Activated naive CD4-positive, alpha-beta T cell treated with anti-CD3 and anti-CD28 coated beads, Interleukin-2, amount 50 U/mL, for 24 hours (primary cell): ENCODE measurements around the gene TJP2.

Experiments used
- H3K27ac Mint-ChIP-seq: one replicate; pipeline ENCODE4 v1.8.0; 2021; ENCODE audit warnings: mild to moderate bottlenecking, mixed read lengths
- H3K27me3 Mint-ChIP-seq: one replicate; pipeline ENCODE4 v1.8.0; 2021; ENCODE audit warnings: mixed read lengths
- H3K36me3 Mint-ChIP-seq: one replicate; pipeline ENCODE4 v1.8.0; 2021; ENCODE audit warnings: mixed read lengths
- H3K4me1 Mint-ChIP-seq: one replicate; pipeline ENCODE4 v1.8.0; 2021; ENCODE audit warnings: mixed read lengths
- H3K4me3 Mint-ChIP-seq: one replicate; pipeline ENCODE4 v1.8.0; 2021; ENCODE audit warnings: mild to moderate bottlenecking, mixed read lengths
- H3K9me3 Mint-ChIP-seq: one replicate; pipeline ENCODE4 v1.8.0; 2021; ENCODE audit warnings: mixed read lengths

Gene TJP2

DNA sequence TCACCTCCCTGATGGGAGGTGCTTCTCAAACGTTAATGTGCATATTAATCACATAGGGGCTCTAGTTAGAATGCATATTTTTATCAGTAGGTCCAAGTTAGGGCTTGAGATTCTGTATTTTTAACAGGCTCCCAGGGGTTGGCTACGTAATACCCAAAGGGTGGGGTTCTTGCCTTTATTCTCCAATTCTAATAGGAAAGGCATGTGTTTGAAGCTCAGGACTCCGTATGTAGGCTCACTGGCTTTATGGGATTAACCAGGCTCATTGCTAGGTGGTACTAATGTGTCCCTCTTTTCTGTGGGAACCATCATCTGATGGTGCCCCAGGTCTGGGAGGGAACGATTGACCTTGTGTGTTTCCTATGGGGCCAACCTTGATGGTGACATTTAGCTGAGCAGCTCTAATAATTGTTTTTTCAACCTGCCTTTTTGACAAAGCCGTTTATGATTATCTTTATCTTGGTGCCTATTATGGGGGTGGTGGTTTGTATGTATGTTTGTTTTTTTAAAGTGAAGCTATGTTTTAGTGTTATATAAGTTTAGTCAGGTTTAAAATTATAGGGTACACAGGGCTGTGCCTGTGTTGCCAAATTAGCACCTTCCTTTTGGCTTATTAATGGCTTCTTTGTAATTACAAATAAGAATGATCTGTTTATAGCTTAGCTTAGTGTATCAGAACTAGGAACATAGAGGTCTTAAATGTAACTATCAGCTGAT lies 20.8 kb downstream of the TJP2 start:
- no peak overlapping the region for H3K27ac Mint-ChIP-seq
- no peaks in the 10 kb centered on the region for H3K27me3 Mint-ChIP-seq
- peaks cover 19% of the 10 kb centered on the region for H3K4me1 Mint-ChIP-seq
- H3K36me3 Mint-ChIP-seq = no peaks in the 10 kb centered on the region
- no peaks in the 10 kb centered on the region for H3K9me3 Mint-ChIP-seq
- no peak overlapping the region for H3K4me3 Mint-ChIP-seq

DNA sequence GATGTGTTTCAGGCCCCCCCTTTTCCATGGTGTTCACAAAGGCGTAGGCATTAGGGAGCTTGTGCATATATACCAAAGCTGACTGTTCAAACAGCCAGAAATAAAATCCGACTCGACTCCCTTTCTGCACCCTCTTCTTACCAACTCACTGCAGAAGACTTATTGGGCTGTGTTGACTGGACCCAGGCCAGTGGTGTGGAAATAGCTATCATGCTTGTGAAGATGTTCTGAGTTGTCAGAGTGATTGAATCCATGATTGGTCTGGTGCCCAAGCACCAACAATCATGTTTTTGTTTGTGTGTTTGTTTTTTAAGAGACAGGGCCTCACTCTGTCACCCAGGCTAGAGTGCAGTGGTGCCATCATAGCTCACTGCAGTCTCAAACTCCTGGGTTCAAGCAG lies 21.6 kb downstream of the TJP2 start:
- H3K36me3 Mint-ChIP-seq = no peaks in the 10 kb centered on the region
- H3K4me3 Mint-ChIP-seq = no peak overlapping the region
- H3K4me1 Mint-ChIP-seq = peaks cover 22% of the 10 kb centered on the region
- no peaks in the 10 kb centered on the region for H3K9me3 Mint-ChIP-seq
- no peaks in the 10 kb centered on the region for H3K27me3 Mint-ChIP-seq
- H3K27ac Mint-ChIP-seq = no peak overlapping the region

DNA sequence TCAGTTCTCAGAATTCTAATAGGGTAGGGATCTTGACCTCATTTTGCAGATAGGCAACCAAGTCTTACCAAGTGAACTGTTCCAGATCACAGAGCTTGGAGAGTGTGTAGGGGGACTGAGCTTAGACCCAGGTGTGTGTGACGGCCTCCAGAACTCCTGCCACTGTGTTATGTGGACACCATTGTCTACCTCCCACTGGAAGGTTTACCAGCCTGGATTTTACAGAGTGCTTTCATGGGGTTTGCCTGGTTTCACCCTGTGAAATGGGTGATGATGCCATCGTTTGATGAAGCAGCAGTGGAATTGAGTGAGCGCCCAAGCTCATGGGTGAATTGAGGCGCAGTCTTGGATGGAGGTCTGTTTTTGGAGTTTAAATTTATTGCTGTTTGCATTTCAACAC lies 23.6 kb downstream of the TJP2 start:
- Mint-ChIP-seq H3K4me3 (no peak overlapping the region), H3K27ac (no peak overlapping the region), H3K4me1 (peaks cover 10% of the 10 kb centered on the region), H3K36me3 (no peaks in the 10 kb centered on the region), H3K9me3 (no peaks in the 10 kb centered on the region), H3K27me3 (no peaks in the 10 kb centered on the region)

DNA sequence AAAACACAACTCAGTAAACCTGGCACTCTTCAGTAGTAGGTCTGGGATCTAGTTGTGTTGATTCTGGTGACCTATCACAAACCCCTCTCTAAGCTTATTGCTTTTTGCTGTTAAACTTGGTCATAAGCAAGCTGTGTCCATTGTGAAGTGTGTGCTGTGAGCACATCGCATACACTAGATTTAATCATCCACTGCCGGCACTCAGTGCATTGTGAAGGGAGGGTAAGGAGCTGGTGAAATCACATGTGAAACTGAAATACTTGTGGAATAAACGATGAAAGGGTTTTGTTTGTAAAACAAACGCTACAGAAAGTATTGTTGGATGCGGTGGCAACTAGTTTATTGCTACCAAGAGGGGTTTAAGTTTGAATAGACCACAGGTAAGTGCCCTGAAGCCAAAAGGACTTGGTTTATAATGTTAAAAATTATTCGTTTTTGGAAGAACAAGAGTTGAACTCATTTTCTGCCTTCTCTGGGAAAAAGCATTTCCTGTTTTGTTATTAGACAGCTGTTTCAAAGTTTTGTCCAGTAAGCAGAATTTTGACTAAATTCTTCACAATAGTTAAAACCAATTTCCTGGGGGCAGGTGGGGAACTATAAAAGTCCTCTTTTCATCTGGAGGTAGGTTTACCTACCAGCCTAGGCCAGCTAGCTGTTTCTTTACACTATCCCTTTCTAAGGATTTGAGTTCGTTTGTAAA lies 24.6 kb downstream of the TJP2 start:
- no peaks in the 10 kb centered on the region for H3K36me3 Mint-ChIP-seq

DNA sequence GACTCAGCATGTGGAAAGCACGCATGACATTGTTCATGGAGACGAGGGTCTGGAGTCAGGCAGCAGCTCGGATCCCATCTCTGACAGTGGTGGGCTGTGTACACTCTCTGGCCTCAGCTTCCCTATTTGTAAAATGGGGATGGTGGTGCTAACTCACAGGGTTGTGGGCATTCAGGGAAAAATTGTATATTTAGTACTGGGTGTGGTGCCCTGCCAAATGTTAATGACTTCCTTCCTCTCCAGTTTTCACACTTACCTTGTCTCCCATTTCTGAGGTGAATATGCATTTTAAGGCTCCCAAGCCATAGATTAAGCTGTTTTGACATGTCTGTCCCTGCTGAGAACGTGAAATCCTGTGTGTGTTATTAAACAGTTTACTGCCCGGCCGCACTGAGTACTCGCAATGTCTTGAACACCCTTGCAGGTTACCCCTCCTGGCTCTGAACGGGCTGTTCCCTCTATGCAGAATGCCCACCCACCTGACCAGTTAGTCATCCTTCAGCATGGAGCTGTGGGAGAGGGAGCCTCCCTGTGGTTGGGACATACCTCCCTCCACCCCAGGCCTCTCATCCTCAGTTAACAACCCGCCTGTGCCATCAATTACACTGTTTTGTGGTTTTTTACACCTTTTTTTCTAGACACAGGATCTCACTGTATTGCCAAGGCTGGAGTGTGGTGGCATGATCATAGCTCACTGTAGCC lies 25.8 kb downstream of the TJP2 start:
- H3K4me3 Mint-ChIP-seq = no peak overlapping the region
- no peak overlapping the region for H3K27ac Mint-ChIP-seq
- H3K4me1 Mint-ChIP-seq = peaks cover 8% of the 10 kb centered on the region
- H3K9me3 Mint-ChIP-seq = no peaks in the 10 kb centered on the region
- no peaks in the 10 kb centered on the region for H3K36me3 Mint-ChIP-seq
- H3K27me3 Mint-ChIP-seq = no peaks in the 10 kb centered on the region

More for the DNA sequence above, 24.6 kb downstream of the TJP2 start:
- Mint-ChIP-seq H3K9me3 (no peaks in the 10 kb centered on the region), H3K27ac (no peak overlapping the region), H3K27me3 (no peaks in the 10 kb centered on the region), H3K4me3 (no peak overlapping the region), H3K4me1 (peaks cover 8% of the 10 kb centered on the region)

DNA sequence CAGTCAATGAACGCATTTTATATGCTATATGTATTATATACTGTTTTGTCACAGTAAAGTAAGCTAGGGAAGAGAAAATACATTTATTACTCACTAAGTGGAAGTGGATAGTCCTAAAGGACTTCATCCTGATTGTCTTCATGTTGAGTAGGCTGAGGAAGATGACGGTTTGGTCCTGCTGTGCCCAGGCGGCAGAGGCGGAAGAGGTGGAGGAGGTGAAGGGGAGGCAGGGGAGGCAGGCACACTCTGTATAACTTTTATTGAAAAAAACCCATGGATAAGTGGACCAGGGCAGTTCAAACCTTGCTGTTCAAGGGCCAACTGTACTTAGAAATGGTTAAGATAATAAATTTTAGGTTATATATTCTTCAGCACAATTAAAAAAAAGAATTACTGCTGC lies 28.5 kb downstream of the TJP2 start:
- Mint-ChIP-seq H3K4me1 (peaks cover 8% of the 10 kb centered on the region), H3K4me3 (no peak overlapping the region), H3K36me3 (no peaks in the 10 kb centered on the region), H3K27me3 (no peaks in the 10 kb centered on the region), H3K27ac (no peak overlapping the region), H3K9me3 (no peaks in the 10 kb centered on the region)

DNA sequence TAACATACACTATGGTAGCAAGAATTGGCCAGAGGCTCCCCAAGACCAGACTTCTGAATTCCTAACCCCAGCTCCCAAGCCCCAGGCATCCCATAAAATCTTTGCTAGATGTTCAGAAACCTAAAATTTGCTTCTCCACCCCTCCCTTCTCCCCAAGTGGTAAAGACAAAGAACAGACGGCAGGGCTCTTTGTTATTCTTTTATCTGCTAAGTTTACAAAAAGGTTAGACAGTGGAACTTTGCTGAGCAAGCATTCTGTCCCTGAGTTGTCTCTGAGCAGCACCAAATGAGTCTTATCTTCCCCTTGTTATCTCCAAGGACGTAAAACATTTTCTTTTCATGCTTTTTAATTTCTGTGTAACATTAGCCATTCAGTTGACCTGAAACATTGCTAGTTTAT lies 30.2 kb downstream of the TJP2 start:
- no peak overlapping the region for H3K4me3 Mint-ChIP-seq
- no peaks in the 10 kb centered on the region for H3K27me3 Mint-ChIP-seq
- no peaks in the 10 kb centered on the region for H3K36me3 Mint-ChIP-seq
- peaks cover 8% of the 10 kb centered on the region for H3K4me1 Mint-ChIP-seq
- H3K9me3 Mint-ChIP-seq = no peaks in the 10 kb centered on the region
- no peak overlapping the region for H3K27ac Mint-ChIP-seq

DNA sequence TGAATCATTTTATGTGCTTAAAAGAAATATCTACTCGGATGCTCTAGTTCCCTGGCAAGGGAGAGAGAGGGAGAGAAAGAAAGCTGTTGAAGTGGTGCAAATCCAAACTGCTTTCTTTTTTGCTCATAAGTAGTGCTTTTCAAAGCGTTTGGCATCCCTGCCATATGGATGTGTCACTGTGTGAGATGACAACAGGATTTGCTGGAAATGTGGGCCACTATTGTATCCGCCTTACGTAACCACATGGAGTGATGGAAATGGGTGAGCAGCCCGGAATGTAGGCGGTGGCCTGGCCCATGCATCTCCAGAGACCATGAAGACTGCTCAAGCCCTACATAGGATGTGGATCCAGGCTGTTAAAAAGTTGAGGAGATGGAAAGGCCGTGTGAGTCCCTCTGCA lies 30.8 kb downstream of the TJP2 start:
- Mint-ChIP-seq H3K27me3 (no peaks in the 10 kb centered on the region), H3K36me3 (no peaks in the 10 kb centered on the region), H3K4me1 (peaks cover 4% of the 10 kb centered on the region), H3K27ac (no peak overlapping the region), H3K9me3 (no peaks in the 10 kb centered on the region), H3K4me3 (no peak overlapping the region)

DNA sequence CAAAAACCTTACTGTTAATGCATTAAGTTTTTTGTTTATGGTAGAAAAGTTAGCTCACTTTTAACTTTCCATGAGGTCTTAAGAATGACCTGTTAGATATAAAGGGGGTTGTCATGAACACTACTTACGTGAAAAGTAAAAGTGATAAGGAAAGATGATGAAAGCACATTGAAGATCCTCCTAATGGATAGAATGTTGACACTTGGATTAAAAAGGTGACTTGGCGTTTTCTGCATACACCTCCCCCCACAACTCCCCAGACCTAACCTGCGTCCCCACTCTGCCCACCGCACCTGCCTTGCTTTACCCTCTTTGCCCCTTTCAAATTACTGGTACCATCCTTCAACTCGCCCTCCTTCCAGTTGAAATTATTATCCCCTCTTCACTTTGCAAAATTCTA lies 32.0 kb downstream of the TJP2 start:
- Mint-ChIP-seq H3K27me3 (no peaks in the 10 kb centered on the region), H3K9me3 (no peaks in the 10 kb centered on the region), H3K4me1 (no peaks in the 10 kb centered on the region), H3K27ac (no peak overlapping the region), H3K36me3 (no peaks in the 10 kb centered on the region), H3K4me3 (no peak overlapping the region)

DNA sequence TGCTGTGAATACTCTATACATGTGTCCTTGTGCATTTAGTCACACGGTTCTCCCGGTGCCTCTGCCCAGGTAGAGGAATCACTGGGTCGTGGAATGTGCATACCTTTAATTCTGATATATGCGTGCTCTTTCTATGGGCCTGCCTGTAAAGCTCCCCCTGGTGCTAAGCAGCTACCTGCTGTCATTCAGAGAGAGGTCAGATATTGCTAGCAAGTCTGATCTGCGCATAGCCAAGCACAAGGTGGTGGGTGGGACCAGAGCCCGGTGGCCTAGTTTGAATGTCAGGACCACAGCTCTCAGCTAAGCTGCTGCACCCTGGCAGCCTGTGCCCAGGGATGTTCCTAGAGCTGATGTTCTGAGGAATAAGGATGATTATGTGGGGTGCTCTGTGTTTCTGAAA lies 33.4 kb downstream of the TJP2 start:
- Mint-ChIP-seq H3K9me3 (no peaks in the 10 kb centered on the region), H3K4me3 (no peak overlapping the region), H3K36me3 (no peaks in the 10 kb centered on the region), H3K4me1 (no peaks in the 10 kb centered on the region), H3K27me3 (no peaks in the 10 kb centered on the region), H3K27ac (no peak overlapping the region)

DNA sequence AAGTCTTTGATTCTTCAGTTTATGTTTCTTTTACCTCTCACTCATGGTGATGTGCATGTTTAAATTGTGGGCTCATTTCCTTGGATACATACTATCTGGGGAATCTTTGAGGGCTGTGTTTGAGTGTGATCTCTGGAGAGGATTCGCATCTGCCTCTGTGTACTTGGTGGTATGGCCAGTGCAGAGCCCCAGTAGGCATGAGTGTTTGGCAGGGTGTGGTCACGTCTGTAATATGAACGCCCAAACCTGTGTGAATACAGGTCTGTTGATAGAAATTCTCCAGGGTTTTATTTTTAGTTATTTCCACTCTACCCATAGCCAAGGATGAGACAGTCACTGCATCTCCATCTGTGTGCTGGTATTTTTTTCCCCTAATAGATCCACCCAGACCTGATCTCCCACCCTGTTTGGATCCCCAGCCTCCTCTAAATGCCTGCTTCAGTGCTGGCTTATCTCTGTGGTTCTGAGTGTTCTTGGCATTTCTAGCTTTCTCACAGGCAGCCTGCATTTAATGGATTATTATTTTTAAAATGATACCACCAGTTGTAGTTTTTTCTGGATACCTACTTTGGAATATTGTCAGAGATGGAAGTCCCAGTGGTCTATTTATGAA lies 37.5 kb downstream of the TJP2 start:
- H3K4me1 Mint-ChIP-seq = no peaks in the 10 kb centered on the region
- no peaks in the 10 kb centered on the region for H3K9me3 Mint-ChIP-seq
- H3K27ac Mint-ChIP-seq = no peak overlapping the region
- no peak overlapping the region for H3K4me3 Mint-ChIP-seq
- H3K36me3 Mint-ChIP-seq = peaks cover 2% of the 10 kb centered on the region
- no peaks in the 10 kb centered on the region for H3K27me3 Mint-ChIP-seq

DNA sequence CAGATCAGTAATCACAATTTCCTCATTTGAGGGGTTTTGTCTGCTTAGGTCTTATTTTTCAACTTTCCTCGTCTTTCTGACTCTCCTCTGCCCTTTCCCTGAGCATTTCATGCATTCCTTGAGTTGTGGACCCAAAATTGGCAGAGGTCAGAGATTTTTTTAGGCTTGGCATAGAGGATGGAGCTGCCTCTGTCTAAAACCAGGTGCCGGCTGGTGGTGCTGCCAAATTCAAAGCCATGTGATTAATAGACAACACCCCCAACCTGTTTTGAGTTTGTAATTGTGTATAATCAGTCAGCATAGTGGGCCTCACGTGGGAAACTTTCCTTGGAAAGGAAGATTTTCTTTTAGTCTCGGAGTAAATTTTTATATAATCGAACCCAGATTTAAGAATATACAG lies 39.6 kb downstream of the TJP2 start:
- no peaks in the 10 kb centered on the region for H3K9me3 Mint-ChIP-seq
- no peaks in the 10 kb centered on the region for H3K4me1 Mint-ChIP-seq
- peaks cover 2% of the 10 kb centered on the region for H3K36me3 Mint-ChIP-seq

DNA sequence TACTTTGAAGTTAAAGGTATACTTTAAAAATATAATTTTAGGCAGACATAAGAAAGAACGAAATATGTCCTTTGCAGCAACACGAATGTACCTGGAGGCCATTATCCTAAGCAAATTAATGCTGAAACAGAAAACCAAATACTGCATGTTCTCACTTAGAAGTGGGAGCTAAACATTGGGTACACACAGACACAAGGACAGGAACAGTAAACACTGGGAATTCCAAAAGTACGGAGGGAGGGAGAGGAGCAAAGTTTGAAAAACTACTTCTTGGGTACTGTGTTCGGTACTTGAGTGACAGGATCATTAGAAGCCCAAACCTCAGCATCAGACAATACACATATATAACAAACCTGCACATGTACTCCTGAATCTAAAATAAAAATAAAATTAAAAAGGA lies 40.9 kb downstream of the TJP2 start:
- Mint-ChIP-seq H3K27ac (no peak overlapping the region), H3K27me3 (no peaks in the 10 kb centered on the region), H3K9me3 (no peaks in the 10 kb centered on the region), H3K4me3 (no peak overlapping the region), H3K4me1 (no peaks in the 10 kb centered on the region), H3K36me3 (peaks cover 2% of the 10 kb centered on the region)

More for the DNA sequence above, 39.6 kb downstream of the TJP2 start:
- no peak overlapping the region for H3K4me3 Mint-ChIP-seq
- H3K27ac Mint-ChIP-seq = no peak overlapping the region
- H3K27me3 Mint-ChIP-seq = no peaks in the 10 kb centered on the region

DNA sequence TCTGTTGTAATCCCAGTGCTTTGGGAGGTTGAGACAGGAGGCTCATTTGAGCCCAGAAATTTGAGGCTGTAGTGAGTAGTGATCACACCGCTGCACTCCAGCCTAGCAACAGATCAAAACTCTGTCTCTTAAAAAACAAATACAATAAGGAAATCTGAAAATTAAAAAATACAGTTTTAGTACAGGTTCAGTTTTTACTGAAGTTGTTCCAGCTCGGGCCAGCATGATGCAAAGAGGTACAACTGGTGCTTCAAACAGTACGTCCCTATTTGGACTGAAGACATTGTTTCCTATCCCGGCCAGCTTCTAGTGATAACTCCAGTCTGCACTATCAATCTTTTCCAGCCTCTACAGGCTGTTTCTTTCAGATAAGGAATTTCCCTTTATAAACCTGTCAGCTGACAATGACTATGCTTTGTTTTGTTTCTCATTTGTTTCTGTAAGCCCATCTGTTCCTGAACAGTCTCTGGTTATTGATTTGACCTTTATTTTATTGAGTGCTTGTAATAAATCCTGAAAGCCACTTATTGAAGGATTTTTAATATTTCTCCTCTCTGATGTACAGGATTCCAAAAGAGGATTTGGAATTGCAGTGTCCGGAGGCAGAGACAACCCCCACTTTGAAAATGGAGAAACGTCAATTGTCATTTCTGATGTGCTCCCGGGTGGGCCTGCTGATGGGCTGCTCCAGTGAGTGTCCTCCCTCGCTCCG lies 41.9 kb downstream of the TJP2 start:
- Mint-ChIP-seq H3K36me3 (peaks cover 4% of the 10 kb centered on the region), H3K4me1 (no peaks in the 10 kb centered on the region), H3K9me3 (no peaks in the 10 kb centered on the region), H3K27me3 (no peaks in the 10 kb centered on the region), H3K27ac (no peak overlapping the region), H3K4me3 (no peak overlapping the region)

DNA sequence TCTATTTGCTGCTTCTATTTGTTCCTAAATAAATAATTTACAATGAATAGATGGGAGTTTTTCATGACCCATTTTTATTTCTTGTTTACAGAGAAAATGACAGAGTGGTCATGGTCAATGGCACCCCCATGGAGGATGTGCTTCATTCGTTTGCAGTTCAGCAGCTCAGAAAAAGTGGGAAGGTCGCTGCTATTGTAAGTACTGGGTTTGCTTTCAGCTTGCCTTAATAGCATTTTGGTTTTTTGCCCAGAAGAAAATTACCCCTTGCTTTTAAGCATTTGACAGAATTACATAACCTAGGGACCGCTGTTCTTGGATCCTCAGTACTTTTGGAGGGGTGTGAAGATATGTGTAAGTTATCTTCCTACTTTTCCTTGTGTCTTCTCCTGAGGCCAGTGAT lies 44.1 kb downstream of the TJP2 start:
- no peaks in the 10 kb centered on the region for H3K4me1 Mint-ChIP-seq
- no peaks in the 10 kb centered on the region for H3K9me3 Mint-ChIP-seq
- peaks cover 4% of the 10 kb centered on the region for H3K36me3 Mint-ChIP-seq
- H3K27ac Mint-ChIP-seq = no peak overlapping the region
- H3K27me3 Mint-ChIP-seq = no peaks in the 10 kb centered on the region
- no peak overlapping the region for H3K4me3 Mint-ChIP-seq
